H1 (cell line): ENCODE results near the gene RFX1. TPM values are rescaled to one million over a fixed set of nuclear protein-coding genes. Genes with fewer than 3 reads are reported as not detected.

Experiments used
- CTBP2 ChIP-seq: IDR thresholded peaks from 2 replicates; pipeline ENCODE4 v1.7.0; 2011; ENCODE audit warnings: borderline replicate concordance, mild to moderate bottlenecking, moderate library complexity, mixed read lengths, low read length; ENCODE audit not compliant: insufficient read depth, insufficient read length
- NRF1 ChIP-seq: IDR thresholded peaks from 2 replicates; pipeline ENCODE4 v1.6.1; 2011; ENCODE audit warnings: mild to moderate bottlenecking, low read depth, low read length, improper control_type of control experiment
- SAP30 ChIP-seq: fragments of 300-600 bp; sonication (generic); IDR thresholded peaks from 2 replicates; pipeline ENCODE4 v1.7.1; 2012; ENCODE audit warnings: low read length, moderate library complexity, mild to moderate bottlenecking, inconsistent platforms; ENCODE audit not compliant: insufficient read depth, insufficient replicate concordance
- TCF12 ChIP-seq: IDR thresholded peaks from 2 replicates; pipeline ENCODE4 v1.6.1; 2011; ENCODE audit warnings: low read depth, mild to moderate bottlenecking, low read length
- polyA plus RNA-seq, 7 experiments: library from polyadenylated mRNA; depleted of rRNA in 3 of 7; stranded (reverse) in 5 of 7; unstranded in 2 of 7; fragments of >200 nt in 5 of 7; fragments of 200-250 nt in 2 of 7; gene quantifications; 1 replicate in 5 of 7; 2 replicates in 1 of 7; 4 replicates in 1 of 7; pipeline versions ENCODE4 v1.2.1 to v1.2.3, GENCODE V29; 2011 to 2013; ENCODE audit warnings: missing spikeins in 2 of 7, mixed read lengths in 2 of 7
- total RNA-seq: library from RNA; stranded (reverse); fragmentation: NEBNext Ultra II Directional; extraction: Animal tissue kit (Norgen Biotek cat#: 25700); gene quantifications from 2 replicates; pipeline ENCODE4 v1.2.1, GENCODE V29; 2021

RFX1 gene
- total and polyA plus RNA-seq, 2 of the 8 experiments (the other 6 are each of a cell fraction or from before 2014, with no cell fraction given) = 4.9 to 17.0 TPM

- TF ChIP-seq SAP30 = no peak
- no peak for TF ChIP-seq NRF1
- TF ChIP-seq TCF12 = no peak
- no peak for TF ChIP-seq CTBP2
These were observed 30.2 kb downstream of the RFX1 start (continued) for GRCh38 chr19:13975870-13976269.
